BJ (cell line): ENCODE measurements around the gene ATP8B4. TPM values are rescaled to one million over a fixed set of nuclear protein-coding genes. Genes with fewer than 3 reads are reported as not detected.
A peak's percentile ranks its signal among the peaks of the same experiment; 100 is the strongest.

Experiments
- CTCF ChIA-PET: fragments of 350-600 bp; formaldehyde crosslinking; extraction: SDS; loops from one replicate; lab custom pipeline; 2021; ENCODE audit warnings: antibody characterized with exemption, inconsistent platforms; lab: Yijun Ruan, JAX
- POLR2A ChIA-PET: fragments of 300-600 bp; sonication (Branson Sonifier 250); formaldehyde crosslinking; extraction: SDS; loops from one replicate; lab custom pipeline; 2021; ENCODE audit warnings: antibody characterized with exemption; lab: Charles Lee
- DNase-seq: peaks from one replicate; pipeline ENCODE4 v3.0.0-alpha.2; 2011; ENCODE audit warnings: low read depth
- H3K27me3 ChIP-seq: 2 replicates; pipeline ENCODE4 v1.6.0; 2011; ENCODE audit warnings: low read length; ENCODE audit not compliant: control insufficient read depth, insufficient read depth
- H3K36me3 ChIP-seq: 2 replicates; pipeline ENCODE4 v1.5.1; 2011; ENCODE audit warnings: low read length; ENCODE audit not compliant: control insufficient read depth, insufficient read depth
- H3K4me3 ChIP-seq: 2 replicates; pipeline ENCODE4 v1.5.1; 2011; ENCODE audit warnings: low read depth, mild to moderate bottlenecking, control low read depth, low read length
- polyA plus RNA-seq: library from polyadenylated mRNA; depleted of rRNA; stranded (reverse); fragments of >200 nt; gene quantifications from 2 replicates; pipeline ENCODE4 v1.2.3, GENCODE V29; 2011
- TF ChIP-seq, protein P1 (sequence below): IDR thresholded peaks from 2 replicates; pipeline ENCODE4 v1.5.1; 2011; ENCODE audit warnings: low read depth, mild to moderate bottlenecking, control low read depth, inconsistent platforms, low read length, moderate library complexity; ENCODE audit not compliant: insufficient read depth

ATP8B4 gene
- polyA plus RNA-seq, 1 experiment, result 0.23 TPM

DNA sequence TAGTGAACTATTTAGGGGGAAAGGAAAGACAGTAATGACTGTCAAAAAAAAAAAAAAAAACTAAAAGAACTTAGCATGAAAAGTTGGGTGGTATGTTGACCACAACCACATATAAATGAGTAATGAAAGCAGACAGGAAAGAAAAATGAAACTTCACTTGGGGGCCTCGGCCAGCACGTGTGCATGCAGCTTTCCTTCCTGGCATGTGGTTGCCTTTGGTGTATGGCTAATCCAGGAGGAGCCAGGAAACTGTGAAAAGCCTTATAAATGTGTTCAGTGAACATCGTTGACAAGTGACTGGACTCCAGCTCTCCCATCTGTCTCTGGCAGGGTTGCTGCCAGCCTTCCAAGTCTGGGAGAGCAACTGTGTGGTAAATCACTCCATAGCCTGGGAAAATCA, 303.1 kb downstream of the ATP8B4 start:
- CTCF ChIA-PET, result interaction anchor here (0.6 to 1.3 kb wide), 4 partner anchors 17 to 189 kb away, joined by 3 read pairs; no protein-coding TSS in a partner anchor
- no peak overlapping the region for H3K4me3 ChIP-seq

DNA sequence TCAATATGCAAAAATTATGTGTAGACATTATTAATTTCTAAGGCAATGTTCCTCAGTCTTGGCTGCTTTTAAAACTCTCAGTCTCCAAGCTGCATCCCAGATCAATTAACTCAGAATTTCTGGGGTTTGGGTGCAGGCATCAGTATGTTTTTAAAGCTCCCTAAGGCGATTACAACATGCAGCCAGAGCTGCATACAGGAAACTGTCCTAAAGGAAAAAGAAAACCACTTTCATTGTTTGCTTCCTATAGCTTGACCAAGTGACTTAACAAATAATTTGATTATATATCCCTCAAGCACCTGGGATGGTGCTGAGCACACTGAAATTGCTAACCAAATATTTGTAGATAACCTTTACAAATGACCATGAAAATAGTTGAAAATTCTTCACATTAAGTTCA, 303.5 kb downstream of the ATP8B4 start:
- POLR2A ChIA-PET, result no interaction called here
- H3K36me3 ChIP-seq, result no peaks in the 10 kb centered on the region
- H3K4me3 ChIP-seq, result no peak overlapping the region
- CTCF ChIA-PET, result interaction anchor here (0.6 to 1.1 kb wide), 4 partner anchors 9 to 189 kb away, joined by 3 read pairs; no protein-coding TSS in a partner anchor
- TF ChIP-seq, protein P1, sequence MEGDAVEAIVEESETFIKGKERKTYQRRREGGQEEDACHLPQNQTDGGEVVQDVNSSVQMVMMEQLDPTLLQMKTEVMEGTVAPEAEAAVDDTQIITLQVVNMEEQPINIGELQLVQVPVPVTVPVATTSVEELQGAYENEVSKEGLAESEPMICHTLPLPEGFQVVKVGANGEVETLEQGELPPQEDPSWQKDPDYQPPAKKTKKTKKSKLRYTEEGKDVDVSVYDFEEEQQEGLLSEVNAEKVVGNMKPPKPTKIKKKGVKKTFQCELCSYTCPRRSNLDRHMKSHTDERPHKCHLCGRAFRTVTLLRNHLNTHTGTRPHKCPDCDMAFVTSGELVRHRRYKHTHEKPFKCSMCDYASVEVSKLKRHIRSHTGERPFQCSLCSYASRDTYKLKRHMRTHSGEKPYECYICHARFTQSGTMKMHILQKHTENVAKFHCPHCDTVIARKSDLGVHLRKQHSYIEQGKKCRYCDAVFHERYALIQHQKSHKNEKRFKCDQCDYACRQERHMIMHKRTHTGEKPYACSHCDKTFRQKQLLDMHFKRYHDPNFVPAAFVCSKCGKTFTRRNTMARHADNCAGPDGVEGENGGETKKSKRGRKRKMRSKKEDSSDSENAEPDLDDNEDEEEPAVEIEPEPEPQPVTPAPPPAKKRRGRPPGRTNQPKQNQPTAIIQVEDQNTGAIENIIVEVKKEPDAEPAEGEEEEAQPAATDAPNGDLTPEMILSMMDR, result no peak
- DNase-seq, result no peak
- no peaks in the 10 kb centered on the region for H3K27me3 ChIP-seq

More for the DNA sequence above, 303.1 kb downstream of the ATP8B4 start:
- POLR2A ChIA-PET, result no interaction called here
- no peaks in the 10 kb centered on the region for H3K36me3 ChIP-seq
- peak; percentile 63 for DNase-seq
- TF ChIP-seq, protein P1, result no peak
- no peaks in the 10 kb centered on the region for H3K27me3 ChIP-seq

DNA sequence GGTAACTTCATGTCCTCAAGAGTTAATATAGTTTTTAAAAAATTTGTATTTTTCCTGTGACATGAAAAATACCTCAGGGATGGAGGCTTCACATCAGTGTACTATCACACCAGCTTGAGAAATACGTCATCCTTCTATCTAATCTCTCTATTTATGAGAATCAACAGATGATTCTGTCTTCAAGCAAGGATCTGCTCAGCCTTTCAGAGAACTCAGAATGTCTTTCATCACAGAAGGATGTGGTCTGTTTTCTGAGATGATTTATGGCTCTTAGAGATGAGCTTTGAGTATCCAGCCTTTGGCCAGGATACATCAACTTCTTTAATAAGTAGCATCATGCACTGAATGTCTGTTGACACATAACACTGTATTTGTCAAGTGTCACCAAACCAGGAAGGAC, 304.3 kb downstream of the ATP8B4 start:
- no peak for DNase-seq
- Histone ChIP-seq H3K36me3 (no peaks in the 10 kb centered on the region), H3K4me3 (no peak overlapping the region), H3K27me3 (no peaks in the 10 kb centered on the region)
- ChIA-PET CTCF (interaction anchor here (0.8 kb wide), 1 partner anchor 10 kb away, joined by 3 read pairs; no protein-coding TSS in a partner anchor), POLR2A (no interaction called here)
- TF ChIP-seq, protein P1, result no peak

DNA sequence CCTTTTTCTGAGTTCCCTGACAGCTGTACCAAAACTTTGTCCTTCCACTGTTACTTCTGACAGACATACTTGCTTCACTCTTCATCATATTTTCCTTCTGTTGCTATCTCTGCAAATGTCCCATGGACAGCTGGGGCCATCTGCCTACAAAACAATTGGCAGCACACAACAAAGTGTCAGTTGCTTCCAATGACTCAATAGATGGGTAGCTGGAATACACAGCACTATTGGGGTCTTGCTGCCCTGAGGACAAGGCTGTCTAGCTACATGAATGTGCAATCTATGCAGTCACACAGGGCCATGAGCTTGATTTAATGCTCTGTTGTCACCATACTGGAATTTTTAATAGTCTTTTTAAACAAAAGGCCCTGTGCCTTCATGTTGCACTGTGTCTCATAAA, 305.4 kb downstream of the ATP8B4 start:
- no peaks in the 10 kb centered on the region for H3K36me3 ChIP-seq
- TF ChIP-seq, protein P1, result no peak
- ChIA-PET POLR2A (no interaction called here), CTCF (no interaction called here)
- DNase-seq, result no peak
- H3K4me3 ChIP-seq, result no peak overlapping the region
- no peaks in the 10 kb centered on the region for H3K27me3 ChIP-seq

DNA sequence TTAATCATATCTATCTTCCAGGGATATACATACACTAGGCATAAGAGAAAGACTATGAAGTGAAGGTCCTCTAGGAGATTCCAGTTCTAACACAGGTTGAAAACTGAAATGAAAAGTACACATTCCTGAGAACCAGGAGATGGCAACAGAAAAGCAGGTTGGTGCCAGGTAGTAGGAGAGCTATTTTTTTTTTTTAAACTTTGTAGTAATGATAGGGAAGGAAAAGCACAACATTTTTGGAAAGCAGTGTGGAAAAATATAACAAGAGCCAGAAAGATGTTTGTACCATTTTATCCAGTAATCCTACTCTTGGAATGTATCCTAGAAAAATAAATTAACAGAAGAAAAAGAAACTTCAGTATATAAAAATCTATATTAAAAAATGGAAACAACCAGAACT, 308.3 kb downstream of the ATP8B4 start:
- H3K27me3 ChIP-seq, result no peaks in the 10 kb centered on the region
- CTCF ChIA-PET, result no interaction called here
- H3K4me3 ChIP-seq, result no peak overlapping the region
- DNase-seq, result no peak
- TF ChIP-seq, protein P1, result no peak
- POLR2A ChIA-PET, result no interaction called here
- no peaks in the 10 kb centered on the region for H3K36me3 ChIP-seq
